D721Med (cell line): ENCODE measurements around the gene ATP8A2.

Source experiments
- DNase-seq: peaks from one replicate; pipeline ENCODE4 v3.0.0; 2011; ENCODE audit warnings: low spot score; ENCODE audit not compliant: insufficient read length
- FAIRE-seq: peaks from 2 replicates; lab custom pipeline; 2011; peaks lifted over from hg19 to GRCh38; lab: Jason Lieb, UNC
- TF ChIP-seq, protein P1 (sequence below): IDR thresholded peaks from 2 replicates; pipeline ENCODE4 v1.5.1; 2012; ENCODE audit warnings: mild to moderate bottlenecking, control low read depth; ENCODE audit not compliant: insufficient read depth; ENCODE audit errors: missing control alignments

The ATP8A2 gene

DNA sequence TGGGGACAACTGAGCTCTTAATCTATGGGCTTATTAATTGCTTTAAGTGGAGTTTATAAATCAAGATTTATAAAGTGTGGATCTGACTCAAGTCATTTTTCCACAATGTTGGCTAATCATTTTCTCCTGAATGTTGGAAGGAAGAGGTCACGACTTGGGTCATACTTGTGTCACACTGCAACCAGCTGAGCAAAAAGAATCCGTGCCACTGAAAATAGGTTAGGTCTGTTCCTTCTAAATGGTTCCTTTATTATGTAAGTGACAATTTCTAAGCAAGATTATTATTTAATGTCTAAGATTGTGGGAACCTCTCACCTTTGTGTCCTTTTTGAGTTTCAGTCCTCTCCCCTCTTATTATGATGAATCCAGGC is 501.5 kb downstream of the ATP8A2 start:
- DNase-seq: no peak
- no peak for FAIRE-seq
- TF ChIP-seq, protein P1, sequence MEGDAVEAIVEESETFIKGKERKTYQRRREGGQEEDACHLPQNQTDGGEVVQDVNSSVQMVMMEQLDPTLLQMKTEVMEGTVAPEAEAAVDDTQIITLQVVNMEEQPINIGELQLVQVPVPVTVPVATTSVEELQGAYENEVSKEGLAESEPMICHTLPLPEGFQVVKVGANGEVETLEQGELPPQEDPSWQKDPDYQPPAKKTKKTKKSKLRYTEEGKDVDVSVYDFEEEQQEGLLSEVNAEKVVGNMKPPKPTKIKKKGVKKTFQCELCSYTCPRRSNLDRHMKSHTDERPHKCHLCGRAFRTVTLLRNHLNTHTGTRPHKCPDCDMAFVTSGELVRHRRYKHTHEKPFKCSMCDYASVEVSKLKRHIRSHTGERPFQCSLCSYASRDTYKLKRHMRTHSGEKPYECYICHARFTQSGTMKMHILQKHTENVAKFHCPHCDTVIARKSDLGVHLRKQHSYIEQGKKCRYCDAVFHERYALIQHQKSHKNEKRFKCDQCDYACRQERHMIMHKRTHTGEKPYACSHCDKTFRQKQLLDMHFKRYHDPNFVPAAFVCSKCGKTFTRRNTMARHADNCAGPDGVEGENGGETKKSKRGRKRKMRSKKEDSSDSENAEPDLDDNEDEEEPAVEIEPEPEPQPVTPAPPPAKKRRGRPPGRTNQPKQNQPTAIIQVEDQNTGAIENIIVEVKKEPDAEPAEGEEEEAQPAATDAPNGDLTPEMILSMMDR: no peak

DNA sequence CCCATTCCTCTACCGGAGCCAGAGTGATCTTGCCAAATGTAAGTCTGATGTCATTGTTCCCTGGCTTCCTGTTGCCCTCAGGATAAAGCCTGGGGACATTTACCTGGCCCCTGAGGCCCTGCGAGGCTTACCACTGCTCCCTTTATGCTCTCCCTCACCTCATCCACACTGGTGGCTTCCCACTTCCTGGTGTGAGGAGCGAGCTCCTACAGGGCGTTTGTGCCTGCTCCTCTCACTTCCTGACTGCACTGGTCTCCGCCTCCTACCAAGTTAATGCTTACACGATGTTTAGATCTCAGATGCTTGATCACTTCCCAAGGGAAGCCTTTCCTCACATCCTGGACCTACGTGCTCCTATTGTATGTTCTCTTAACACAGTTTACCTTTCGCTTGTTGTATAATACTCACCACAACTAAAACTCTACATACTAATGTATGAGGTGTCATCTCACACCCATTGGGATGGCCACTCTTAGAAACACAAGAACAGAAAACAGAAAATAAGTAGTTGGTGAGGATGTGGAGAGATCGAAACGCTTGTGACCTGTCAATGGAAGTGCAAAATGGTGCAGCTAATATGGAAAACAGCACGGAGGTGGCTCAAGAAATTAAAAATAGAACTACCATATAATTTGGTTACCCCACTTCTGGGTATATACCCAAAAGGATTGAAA is 502.4 kb downstream of the ATP8A2 start:
- TF ChIP-seq, protein P1: no peak
- FAIRE-seq (no peak), DNase-seq (no peak)

DNA sequence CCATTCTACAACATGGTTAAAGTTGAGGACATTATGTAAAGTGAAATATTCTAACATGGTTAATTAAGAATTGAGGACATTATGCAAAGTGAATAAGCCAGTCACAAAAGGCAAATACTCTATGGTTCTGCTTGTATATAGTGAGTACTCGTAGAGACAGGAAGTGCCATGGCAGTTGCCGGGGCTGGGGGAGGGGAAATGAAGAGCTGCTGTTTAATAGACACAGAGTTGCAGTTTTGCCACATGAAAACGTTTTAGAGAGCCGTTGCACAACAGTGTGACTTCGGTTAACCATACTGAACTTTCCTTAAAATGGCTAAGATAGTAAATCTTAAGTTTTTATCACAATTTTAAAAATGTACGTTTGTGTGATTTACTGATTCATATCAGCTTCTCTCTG is 503.1 kb downstream of the ATP8A2 start:
- DNase-seq (no peak), FAIRE-seq (no peak)
- TF ChIP-seq, protein P1: no peak

DNA sequence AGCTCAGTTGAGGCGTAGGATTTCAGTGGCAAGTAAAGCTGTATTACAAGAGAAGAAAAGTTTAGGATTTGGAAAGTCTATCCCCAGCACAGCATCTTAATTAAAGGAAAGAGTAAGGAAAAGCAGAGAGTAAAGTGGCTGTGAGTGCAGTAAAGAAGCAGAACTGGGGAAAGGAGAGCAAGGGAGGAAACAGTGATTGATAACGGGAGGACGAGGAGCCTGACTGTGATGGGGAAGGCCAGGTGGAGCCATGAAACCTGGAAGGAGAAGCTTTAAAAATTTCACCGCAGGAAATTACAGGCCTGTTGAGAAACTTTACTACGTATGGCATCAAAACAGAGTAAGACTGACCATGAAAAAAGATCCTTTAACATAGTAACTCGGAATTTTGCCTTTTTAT is 504.5 kb downstream of the ATP8A2 start:
- DNase-seq (no peak), FAIRE-seq (no peak)

DNA sequence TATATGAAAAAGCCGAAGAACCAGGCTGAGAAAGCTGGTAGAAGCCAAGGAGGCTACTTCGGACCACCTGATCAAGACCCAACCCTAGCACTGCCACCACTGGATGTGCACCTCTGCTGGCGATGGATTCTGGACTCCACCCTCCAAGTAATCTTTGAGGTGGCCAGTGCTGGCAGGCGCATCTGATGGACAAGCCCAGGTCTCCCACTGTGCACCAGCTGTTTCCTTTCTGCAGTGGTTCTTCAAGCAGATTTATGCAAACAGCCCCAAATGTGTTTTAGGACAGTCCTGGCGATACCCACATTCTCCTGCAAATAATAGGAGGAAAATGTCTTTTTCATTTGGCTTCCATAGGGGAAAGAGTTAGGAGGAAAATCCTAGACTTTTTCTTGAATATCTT is 507.7 kb downstream of the ATP8A2 start:
- FAIRE-seq: no peak
- TF ChIP-seq, protein P1: no peak
- DNase-seq: no peak

More for the DNA sequence above, 504.5 kb downstream of the ATP8A2 start:
- TF ChIP-seq, protein P1: no peak

DNA sequence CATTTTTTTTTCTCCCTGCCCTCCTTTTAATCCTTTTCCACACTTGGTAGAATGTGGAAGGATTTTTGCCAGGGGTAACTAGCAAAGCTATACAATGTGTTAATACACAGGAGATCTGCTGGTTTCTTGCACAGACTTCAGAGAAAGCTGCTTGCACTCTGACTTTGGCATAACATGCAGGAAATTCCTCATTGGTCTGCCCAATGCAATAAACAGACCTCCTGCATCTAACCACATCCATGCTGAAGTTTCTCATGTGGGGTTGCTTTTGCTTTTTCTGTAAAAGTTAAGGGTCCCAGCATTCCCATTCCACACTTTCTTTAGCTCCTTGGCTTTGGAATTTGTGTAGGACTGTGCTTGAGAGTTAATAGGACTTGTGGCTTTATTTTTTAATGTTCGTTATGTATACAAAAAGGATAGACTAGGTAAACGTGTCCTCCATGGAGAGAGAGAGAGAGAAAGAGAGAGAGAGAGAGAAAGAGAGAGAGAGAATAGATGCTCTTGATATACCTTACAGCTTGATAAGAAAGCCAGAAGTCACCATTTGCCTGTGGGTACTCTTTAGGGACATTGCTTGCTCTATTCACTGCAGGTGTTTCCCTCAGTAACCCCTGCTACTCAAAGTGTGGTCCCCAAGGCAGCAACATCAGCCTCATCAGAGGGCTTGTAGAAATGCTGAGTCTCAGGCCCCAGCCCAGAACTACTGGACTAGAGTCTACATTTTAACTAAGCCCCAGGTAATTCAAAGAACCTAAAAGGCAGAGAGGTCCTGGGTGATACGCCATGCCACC is 509.6 kb downstream of the ATP8A2 start:
- FAIRE-seq (no peak), DNase-seq (no peak)
- TF ChIP-seq, protein P1: no peak

DNA sequence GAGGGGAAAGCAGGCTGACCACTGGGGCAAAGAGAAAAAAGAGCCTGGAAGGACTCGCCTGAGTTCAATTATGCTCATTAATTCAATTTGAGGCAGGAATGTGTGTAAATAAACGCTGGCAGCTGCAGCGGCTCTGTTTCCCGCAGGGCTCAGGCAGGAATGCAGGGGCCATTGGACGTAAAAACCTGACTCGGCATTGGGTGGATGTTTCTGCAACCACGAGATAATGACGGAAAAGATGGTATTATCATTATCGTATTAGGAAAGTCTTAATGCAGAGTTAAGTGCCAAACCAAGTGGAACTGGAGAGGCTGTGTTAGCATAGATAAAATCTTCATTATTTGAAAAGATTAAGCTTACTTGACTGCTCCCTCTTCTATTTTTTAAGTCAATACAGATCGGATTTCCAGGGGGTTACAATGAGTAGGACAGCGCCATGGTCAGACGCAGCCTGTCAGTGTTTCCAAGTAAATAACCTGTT is 510.2 kb downstream of the ATP8A2 start:
- TF ChIP-seq, protein P1: no peak
- peak; percentile 38 for DNase-seq
- FAIRE-seq: peak; percentile 94
